HG02610 (cell line): ENCODE measurements around the gene MYBBP1A.

Experiments
- ATAC-seq: cut with Tn5 transposase; IDR thresholded peaks from one replicate; pipeline ENCODE4 v1.9.1; 2021; ENCODE audit warnings: mild to moderate bottlenecking, moderate library complexity; ENCODE audit not compliant: unreplicated experiment

The MYBBP1A gene

DNA sequence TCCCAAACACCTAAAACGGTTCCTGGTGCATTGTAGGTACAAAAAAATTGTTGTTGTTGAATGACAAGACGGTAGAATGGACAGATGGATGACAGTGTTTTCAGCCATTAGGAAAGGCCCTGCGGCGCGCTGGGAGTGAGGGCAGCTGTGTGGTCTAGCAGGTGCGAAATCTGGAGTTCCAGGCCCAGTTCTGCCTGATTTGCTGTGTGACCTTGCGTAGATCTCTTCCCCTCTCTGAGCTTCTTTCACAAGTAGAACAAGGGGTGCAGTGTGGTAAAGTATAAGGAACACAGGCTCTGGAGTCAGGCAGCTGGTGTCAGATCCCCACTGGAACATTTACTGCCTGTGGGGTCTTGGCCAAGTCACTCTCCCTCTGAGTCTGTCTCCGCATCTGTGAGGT lies 31.2 kb downstream of the MYBBP1A start:
- no peak for ATAC-seq

DNA sequence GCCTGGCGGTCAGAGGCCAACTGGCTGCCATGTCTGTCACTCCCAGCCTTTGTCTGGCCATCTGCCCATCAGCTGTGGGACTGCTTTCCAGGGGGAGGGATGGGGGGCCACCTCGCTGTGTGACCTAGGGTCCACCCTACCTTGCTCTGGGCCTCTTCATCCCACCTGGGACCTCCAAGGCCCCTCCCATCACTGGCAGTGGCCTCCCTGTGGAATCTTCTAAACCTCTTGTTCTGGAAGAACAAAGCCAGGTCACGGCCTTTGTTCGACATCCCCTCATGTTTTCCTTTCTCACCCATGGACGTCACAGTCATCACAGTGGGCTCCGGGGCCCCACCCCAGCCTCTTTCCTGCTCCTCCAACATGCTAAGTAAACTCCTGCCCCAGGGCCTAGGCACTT lies 32.5 kb downstream of the MYBBP1A start:
- no peak for ATAC-seq

DNA sequence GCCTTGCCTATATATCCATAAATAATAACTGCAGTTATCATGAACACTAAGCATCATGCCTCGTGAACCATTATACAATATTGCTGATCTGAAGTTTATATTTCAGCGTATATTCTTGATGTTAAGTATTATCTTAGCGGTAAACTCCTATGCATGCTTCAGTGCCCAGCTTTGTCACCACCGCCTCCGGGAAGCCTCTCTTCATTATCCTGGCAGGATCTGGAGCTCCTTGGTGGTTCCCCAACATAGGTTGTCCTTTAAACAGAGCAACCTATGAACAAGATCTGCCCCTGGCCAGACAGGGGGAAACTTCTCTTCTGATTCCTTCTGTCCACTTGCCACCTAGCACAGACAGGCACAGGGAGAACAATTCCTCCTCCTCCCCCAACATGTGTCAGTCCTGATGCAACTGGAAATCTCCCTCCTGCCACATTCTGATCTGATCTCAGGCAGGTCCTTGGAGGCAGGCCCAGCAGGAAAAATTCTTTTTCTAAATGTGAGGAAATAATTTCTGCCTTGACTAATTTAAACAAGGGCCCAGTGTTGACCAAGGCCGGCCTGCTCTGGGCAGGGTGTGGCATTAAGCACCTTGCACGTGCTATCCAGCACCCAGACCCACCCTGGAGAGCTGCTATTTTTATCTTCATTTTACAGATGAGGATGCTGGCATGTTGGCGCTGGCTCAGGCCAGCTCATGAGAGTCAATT lies 34.1 kb downstream of the MYBBP1A start:
- no peak for ATAC-seq

DNA sequence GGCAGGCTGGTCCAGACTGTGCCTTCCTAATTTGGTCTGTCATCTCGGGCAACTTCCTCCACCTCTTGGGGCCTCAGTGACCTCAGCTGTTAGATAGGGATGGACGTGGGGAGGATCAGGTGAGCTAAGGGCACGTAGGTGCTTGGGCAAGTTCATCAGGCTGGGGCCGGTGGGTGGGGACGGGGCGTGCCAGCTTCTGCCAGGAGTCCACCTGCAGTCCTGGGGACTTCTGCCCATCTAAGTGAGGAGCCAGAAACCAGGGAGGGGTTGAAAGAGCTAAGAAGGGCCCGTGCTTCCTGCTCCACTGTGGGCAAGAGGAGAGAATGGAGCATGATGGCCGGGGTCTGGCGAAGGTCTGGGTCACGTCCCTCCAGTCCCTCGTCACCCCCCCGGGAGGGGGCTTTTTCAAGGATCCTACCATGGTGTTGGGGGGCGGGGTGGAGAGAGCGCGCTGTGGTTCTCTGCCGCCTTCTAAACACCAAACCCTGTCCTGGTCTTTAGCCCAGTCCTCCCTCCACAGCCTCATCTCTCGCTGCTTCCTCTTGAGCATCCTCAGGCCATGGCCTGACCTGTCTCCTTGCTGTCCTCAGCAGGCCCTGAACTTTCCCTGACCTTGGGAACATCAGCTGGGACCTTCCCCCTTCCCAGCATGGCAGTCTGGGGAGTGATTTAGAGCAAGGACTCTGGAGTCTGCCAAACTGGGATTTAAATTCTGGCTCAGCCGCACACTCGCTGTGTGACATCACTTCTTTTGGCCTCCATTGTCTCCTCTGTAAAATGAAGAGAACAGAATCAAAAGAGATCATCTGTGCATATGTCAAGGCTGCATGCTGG lies 34.9 kb downstream of the MYBBP1A start:
- ATAC-seq: no peak

DNA sequence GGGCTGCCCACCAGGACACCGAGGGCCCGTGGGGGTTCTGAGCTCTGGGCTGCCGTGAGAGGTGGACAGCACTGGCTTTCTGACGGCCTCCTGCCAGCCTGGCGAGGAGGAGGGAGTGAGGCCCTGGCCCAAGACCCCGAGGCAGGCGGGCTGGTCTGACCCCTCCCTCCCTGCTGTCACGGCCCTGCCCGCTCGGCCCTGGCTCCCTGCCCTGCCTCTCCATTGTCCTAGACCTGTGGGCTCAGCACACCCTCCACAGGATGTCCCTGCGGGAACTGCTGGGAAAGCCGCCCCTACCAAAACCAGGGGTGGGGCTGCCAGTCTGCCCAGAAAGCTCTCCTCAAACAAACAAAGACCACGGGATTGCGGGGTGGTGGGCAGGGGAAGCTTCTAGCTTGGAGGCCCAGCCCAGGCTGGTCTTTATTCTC lies 35.8 kb downstream of the MYBBP1A start:
- no peak for ATAC-seq

DNA sequence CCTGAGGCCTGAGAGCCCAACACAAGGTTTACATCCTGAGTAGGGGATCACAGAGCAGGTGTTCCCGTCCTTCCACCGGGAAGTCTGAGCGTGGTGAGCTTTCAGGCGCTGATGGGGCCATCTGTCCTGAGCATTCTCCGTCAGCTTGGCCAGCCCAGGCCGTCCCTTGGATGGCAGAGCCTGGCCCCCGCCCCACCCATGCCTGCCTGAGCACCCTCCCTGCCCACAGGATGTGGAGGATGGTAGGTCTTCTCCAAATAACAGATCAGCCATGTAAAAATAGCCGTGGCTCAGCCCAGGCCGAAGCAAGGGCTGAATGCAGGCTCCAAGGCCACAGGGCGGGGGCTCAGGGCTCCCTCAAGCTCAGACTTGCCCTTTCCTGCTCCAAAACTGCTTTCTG lies 36.3 kb downstream of the MYBBP1A start:
- no peak for ATAC-seq

DNA sequence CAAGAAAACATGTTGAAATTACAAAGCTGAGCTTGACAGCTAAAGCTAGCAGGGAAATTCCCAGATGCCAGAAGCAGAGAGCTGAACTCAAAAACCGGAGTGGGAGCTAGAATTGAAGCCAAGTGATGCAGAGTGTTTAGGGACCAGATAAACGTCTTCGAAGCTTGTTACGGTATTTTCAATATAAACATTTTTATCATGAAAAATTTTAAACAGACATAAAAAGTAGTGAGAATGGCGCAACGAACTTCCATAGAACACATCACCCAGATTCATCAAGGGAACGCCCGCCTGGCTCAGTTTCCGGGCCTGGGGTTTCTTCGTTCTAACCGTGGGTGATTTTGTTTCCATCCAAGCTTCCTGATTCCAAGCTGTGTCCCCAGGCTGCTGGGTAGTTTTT lies 38.4 kb downstream of the MYBBP1A start:
- no peak for ATAC-seq

DNA sequence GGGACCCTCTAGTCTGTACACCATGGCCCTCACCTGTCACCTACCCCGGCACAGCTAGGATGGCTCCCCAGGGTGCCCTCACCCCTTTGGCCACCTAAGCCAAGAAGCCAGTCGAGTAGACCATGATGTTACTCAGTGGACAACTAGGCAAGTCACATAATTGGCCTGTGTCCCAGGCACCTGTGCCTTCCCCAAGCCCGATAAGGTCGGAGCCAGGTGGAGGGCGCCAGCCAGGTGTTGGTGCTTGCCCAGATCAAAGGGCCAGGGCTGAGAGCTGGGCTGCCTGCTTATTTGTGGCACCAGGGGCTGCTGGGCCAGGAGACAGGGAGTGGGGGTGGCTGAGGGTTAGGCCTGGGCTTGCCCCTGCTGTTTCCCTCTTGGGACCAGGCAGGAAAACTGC lies 39.7 kb downstream of the MYBBP1A start:
- no peak for ATAC-seq

DNA sequence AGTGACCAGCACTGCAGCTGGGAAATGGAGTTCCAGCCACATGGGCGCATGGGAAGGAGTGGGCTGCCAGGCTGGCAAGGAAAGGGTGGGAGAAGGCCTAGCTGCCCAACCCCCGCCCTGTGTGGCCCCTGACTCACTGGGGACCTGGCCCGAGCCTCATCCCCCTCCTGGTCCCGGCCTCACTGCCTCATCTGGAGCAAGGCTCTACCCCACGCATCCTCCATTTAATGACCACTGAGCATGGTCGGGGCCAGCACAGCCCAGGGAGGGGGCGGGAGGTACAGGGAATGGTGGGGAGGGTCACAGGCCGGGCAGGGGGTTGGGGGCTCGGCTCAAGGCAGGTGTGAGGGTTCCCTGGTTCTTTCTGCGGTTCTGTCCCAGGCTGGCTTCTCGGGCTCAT lies 40.4 kb downstream of the MYBBP1A start:
- no peak for ATAC-seq

DNA sequence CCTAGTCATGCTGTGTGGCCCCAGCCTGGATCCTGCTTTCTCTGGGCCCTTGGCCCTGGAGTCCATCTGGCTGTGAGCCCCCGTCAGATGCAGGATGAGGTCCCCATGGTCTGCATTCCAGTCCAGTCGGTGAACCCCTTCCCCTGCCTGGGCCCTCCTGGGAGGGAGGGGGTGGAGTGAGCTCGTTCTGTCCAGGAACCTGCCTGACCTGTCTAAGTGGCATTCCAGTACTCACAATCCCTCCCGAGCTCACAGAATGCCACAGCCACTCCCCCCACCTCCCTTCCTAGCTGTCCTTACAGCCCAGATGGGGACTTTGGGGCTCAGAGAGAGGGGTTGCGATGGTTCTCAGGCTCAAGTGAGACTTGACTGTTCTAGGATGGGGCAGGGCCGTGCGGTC lies 41.0 kb downstream of the MYBBP1A start:
- ATAC-seq: no peak

DNA sequence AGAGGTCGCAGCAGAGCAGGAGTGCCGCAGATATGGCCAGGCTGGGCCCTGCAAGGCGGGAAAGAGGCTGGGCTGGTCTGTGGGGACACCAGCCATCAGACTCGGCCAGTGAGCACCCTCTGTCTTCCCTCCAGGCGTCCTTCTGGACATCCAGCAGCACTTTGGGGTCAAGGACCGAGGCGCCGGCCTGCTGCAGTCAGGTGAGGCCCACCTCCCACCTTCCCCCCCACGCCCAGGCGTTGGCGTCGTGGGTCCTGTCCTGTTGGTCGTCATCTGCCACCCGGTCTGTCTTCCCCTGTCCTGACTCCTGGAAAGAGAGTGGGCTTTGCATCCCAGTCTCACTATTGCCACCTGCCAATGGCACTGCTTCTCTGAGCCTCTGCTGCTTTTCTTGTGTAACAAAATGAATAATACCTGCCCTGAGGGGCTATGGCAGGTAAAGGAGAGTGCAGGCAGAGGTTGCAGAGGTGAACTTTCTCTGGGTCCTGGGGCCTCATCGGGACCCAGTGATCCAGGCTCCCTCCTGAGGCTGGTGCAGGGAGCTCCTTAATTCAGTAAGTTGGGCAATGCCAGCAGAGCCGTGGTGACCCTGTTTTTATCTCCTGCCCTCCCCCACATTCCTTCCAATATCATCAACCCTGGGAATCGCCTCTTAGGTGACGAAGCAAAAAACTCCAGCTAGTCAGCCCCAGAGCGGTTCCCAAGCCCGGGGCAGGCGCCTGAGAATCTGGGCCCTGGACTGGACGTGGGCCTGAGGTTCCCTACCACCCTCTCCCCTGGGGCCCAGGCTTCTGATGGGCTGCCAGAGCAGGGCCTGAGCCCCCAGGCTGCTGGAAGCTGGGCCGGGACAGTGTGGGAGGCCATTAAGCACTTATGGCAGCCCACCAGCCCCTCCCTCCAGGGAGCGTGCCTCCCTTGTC lies 41.8 kb downstream of the MYBBP1A start:
- ATAC-seq: no peak

DNA sequence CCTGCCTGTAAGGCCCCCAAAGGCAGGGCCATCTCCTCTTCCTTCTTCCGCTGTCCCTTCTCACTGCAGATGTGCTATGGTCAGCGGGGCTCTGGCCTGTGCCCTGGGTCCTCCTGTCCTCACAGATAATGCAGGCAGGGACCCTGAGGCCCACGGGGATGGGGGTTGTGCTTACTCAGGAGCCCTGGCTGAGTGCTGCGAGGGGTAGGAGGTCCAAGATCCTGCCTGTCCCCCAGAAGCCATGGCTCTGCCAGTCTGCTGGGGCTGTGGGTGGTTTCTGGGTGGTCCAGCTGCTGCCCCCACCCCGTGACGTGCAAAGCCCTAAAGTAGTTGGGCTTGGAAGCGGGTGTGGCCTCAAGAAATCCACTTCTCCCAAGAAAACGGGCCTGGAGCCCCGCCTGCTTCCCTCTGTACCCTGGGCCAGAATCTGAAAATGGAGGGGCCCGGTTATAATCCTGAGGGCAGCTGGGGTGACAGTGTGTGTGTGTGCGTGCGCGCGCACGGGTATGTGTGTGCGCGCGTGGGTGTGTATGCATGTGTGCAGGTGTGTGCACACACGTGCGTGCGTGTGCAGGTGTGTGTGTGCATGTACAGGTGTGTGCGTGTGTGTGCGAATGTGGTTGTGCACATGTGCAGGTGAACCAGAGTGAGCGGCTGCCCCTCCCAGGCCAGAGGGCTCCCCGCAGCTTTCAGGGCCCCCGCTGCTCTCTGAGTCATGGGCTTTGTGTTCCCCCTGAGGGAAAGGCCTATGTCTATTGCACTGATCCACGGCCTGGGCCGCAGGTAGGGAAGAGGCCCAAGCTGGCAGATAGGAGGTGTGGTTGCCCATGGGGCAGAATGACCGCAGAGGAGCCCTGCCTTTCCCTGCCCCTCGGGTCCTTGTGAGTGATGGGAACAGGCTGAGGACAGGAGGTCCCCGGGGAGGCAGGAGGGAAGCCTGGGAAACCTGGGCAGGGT lies 42.8 kb downstream of the MYBBP1A start:
- no peak for ATAC-seq

DNA sequence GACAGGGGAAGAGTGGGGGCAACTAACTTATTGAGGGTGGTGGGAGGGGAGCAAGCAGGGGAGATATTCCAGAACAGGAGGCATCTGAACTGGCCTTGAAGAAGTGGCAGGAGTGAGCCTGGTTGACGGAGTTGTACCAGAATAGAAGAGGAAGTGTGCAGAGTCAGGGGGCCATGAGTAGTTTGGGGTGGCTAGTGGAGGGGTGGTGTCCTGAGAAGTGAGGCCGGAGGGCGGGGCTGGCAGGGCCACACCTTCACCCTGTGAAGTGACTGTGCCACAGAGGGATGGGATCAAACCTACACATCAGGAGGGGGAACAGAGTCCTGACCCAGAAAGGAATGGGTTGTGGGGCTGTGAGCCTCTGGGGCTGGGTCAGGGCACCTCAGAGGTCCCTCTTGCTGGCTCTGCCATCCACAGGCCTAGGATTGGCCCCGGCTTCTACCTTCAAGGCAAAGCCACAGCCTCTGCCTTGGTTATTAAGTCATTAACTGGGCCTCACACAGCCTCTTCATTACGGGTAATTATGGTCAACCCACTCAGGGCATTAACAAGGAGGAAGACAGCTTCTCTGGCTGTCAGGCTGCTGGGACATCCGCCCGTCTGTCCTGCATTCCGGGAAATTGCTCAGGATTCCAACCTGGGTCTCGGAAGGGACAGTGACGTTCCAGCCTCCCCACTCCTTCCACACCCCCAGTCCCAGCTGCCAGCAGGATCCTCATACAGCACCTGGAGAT lies 43.8 kb downstream of the MYBBP1A start:
- no peak for ATAC-seq

DNA sequence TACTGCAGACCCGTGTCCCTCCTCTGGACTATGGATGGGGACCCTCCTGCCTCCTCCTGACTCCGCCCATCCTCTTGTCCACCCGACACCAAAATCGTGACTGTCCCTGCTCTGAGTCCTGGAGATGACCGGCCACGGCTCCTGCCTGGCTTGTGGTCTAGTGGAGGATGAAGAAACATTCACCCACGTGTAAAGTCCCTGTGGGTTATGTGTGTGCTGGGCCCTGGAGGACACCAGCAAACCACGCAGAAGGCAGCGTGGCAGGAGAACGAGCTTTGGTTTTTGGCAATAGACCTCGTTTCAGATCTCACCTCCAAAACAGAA lies 44.6 kb downstream of the MYBBP1A start:
- ATAC-seq: no peak

DNA sequence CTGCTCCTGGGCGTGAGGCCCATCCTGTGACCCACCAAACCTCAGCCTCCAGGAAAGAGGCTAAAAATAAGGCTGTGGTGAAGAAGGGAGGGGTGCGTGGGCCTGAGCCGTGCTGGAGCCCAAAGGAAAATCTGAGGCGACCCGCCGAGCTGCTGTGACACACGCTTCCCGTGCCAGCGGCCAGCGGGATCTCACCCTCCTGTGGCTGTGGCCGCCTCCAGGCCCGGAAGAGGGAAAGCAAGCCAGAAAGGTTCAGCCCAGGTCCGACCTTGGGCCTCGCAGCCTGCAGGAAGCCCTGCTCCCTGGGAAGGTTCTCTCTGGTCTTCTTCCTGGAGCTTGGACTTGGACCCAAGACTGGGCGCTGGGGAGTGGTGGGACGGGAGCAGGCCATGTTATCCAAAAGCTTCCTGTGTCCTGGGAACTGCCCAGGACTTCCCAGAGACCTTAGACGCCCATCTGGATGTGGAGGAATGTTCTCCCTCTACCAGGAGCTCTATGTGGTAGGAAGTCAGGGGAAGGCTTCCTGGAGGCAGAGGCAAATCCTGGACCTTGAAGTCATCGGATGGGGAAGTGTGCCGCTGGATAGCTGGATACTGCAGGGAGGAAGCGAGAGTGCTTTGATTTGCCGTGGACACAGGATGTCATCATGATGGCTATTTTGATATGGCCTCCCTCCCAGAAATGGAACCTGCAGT lies 45.1 kb downstream of the MYBBP1A start:
- ATAC-seq: no peak

DNA sequence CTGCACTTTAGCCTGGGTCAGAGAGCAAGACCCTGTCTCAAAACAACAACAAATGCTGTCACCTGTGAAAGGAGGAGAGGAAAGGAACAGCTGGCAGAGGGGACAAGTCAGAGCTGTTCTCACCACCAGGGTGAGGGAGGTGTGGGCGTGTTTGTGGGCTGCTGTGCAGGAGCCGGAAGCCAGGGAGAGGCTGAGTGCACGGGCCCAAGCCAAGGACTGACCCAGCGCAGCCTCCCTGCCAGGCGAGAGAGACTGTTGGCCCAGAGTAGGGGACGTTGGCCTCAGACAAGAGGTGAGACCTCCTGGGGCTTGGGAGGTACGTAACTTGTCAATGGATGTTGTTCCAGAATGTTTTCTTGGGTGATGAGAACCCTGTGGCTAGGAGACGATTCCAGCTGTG lies 45.8 kb downstream of the MYBBP1A start:
- no peak for ATAC-seq

DNA sequence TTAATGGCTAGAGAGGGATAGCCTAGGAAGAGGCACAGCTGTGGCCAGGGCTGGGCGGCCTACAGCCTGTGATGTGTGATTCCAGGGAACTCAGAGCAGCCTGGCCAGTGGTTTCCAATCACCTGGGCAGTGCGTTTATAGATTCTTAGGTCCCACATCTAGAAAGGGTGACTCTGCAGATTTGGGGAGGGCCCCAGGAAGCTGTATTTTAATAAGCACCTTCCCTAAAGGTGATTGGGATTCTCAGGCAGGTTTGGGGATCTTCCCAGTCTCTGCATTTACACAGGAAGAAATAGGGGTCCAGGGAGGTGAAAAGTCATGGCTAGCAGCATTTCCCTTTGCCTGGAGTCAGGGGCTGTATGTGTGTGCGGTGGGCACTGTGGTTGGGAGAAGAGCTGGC lies 47.0 kb downstream of the MYBBP1A start:
- ATAC-seq: no peak

DNA sequence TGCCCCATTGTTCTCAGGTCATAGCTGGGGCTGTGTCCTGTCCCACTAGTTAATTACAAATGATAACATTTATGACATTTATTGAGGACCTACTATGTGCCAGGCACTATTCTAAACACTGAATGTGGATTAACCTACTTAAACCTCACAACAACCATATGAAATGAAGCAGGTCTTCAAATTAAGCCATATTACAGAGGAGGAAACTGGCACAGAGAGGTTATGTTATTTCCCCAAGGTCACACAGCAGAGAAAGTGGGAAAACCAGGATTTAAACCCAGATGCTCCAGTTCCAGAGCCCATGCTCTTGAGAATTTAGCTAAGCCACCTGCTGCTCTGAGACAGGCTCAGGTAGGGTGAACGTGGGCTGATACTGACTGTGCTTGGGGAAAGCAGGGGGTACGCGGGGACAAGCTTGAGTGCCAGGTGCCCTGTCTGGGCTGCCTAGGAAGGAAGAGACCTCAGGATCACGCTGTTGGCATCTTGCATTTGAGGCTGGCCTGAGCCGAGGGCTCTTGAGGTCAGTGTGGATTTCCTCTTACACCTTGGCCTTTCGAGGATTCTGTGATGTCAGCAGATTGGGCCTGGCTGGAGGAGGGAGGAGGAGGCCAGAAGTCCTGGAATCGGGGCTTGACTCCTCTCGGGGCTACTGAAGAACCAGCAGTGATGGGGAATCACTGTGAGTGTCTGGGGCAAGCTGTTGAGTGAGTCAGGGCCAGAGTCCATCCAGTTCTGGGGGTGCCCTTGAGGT lies 47.6 kb downstream of the MYBBP1A start:
- ATAC-seq: no peak
